K562 (cell line): ENCODE results near the gene ZFP36. TPM values are rescaled to one million over a fixed set of nuclear protein-coding genes. Genes with fewer than 3 reads are reported as not detected.

Experiments used
- ARHGAP35 ChIP-seq: fragments of 450-650 bp; IDR thresholded peaks from 2 replicates; pipeline ENCODE4 v1.6.1; 2018; ENCODE audit not compliant: partially characterized antibody
- BRD4 ChIP-seq: fragments of 200-600 bp; sonication (generic); IDR thresholded peaks from 2 replicates; pipeline ENCODE4 v1.6.1; 2017; ENCODE audit warnings: inconsistent platforms
- CGGBP1 ChIP-seq: fragments of 250-450 bp; sonication (Bioruptor Pico); IDR thresholded peaks from 2 replicates; pipeline ENCODE4 v1.9.0; 2021; ENCODE audit warnings: mild to moderate bottlenecking
- CSDE1 ChIP-seq, 2 experiments: fragments of 450-650 bp; IDR thresholded peaks; 2 replicates each; pipeline ENCODE4 v1.6.1; 2016; ENCODE audit warnings: mild to moderate bottlenecking in 1 of 2
- EP400 ChIP-seq: fragments of 450-650 bp; IDR thresholded peaks from 2 replicates; pipeline ENCODE4 v1.6.1; 2017; ENCODE audit warnings: antibody characterized with exemption, mild to moderate bottlenecking, moderate library complexity
- HMG20A ChIP-seq: fragments of 450-650 bp; formaldehyde crosslinking; conservative IDR thresholded peaks from 2 replicates; pipeline ENCODE4 v1.4.0; 2020; ENCODE audit warnings: mild to moderate bottlenecking, mixed read lengths
- HNRNPUL1 ChIP-seq: fragments of 200-400 bp; formaldehyde crosslinking; IDR thresholded peaks from 2 replicates; pipeline ENCODE4 v1.6.1; 2017; ENCODE audit warnings: low read length
- MAFG ChIP-seq: fragments of 450-650 bp; conservative IDR thresholded peaks from 2 replicates; pipeline ENCODE4 v1.6.1; 2016; ENCODE audit warnings: missing genetic modification characterization, missing compliant biosample characterization
- MLLT1 ChIP-seq, 2 experiments: fragments of 450-650 bp; IDR thresholded peaks; 2 replicates each; pipeline ENCODE4 v1.6.1; 2016
- PRDM10 ChIP-seq: fragments of 450-650 bp; IDR thresholded peaks from 2 replicates; pipeline ENCODE4 v1.6.1; 2018; ENCODE audit not compliant: partially characterized antibody
- SMAD2 ChIP-seq: fragments of 150-350 bp; IDR thresholded peaks from 2 replicates; pipeline ENCODE4 v1.6.1; 2014; ENCODE audit warnings: low read depth, mild to moderate bottlenecking, low read length
- SMARCA4 ChIP-seq: fragments of 450-650 bp; IDR thresholded peaks from 2 replicates; pipeline ENCODE4 v1.6.1; 2016
- SMARCC2 ChIP-seq: fragments of 450-650 bp; IDR thresholded peaks from 2 replicates; pipeline ENCODE4 v1.6.1; 2017; ENCODE audit warnings: antibody characterized with exemption, moderate library complexity, mild to moderate bottlenecking, low read depth
- TEAD4 ChIP-seq, 2 experiments: sonication (generic) in 1 of 2; formaldehyde crosslinking in 1 of 2; IDR thresholded peaks; 2 replicates each; pipeline versions ENCODE4 v1.6.1 to v1.8.0; 2012 to 2022; ENCODE audit warnings: borderline replicate concordance in 1 of 2, inconsistent platforms in 1 of 2, low read length in 1 of 2, mild to moderate bottlenecking in 1 of 2, missing genetic modification reagents in 1 of 2
- TFAP4 ChIP-seq: sonication (generic); formaldehyde crosslinking; IDR thresholded peaks from 2 replicates; pipeline ENCODE4 v1.8.0; 2022; ENCODE audit warnings: missing genetic modification reagents, mild to moderate bottlenecking, moderate library complexity, borderline replicate concordance
- U2AF1 ChIP-seq: fragments of 200-400 bp; formaldehyde crosslinking; optimal IDR thresholded peaks from 2 replicates; pipeline ENCODE3; 2017; ENCODE audit warnings: mild to moderate bottlenecking, low read depth, low read length, moderate library complexity
- ZBTB11 ChIP-seq, 3 experiments: fragments of 200-800 bp in 1 of 3; fragments of 250-450 bp in 1 of 3; fragments of 450-650 bp in 1 of 3; sonication (Bioruptor Pico) in 1 of 3; sonication (Bioruptor generic) in 1 of 3; formaldehyde crosslinking in 1 of 3; IDR thresholded peaks; 2 replicates each; pipeline versions ENCODE4 v1.6.1 to v1.8.0; 2016 to 2022; ENCODE audit warnings: mild to moderate bottlenecking in 2 of 3, missing genetic modification characterization in 2 of 3, missing compliant biosample characterization in 1 of 3, moderate library complexity in 1 of 3
- ZNF224 ChIP-seq: sonication (generic); formaldehyde crosslinking; IDR thresholded peaks from 2 replicates; pipeline ENCODE4 v1.8.0; 2022; ENCODE audit warnings: mild to moderate bottlenecking, missing genetic modification reagents
- polyA plus RNA-seq, 8 experiments: library from polyadenylated mRNA; depleted of rRNA in 4 of 8; stranded (reverse) in 5 of 8; unstranded in 3 of 8; fragments of >200 nt; fragmentation: Nextera tagmentation in 2 of 8; fragmentation: Illumina TruSeq in 1 of 8; extraction: Ambion mirVana in 2 of 8; extraction: Trizol in 1 of 8; gene quantifications; 2 replicates each; pipeline versions ENCODE4 v1.2.1 to v1.2.3, GENCODE V29; 2011 to 2014; ENCODE audit warnings: inconsistent platforms in 1 of 8, missing spikeins in 1 of 8
- total RNA-seq, 7 experiments: library from RNA; depleted of rRNA in 6 of 7; stranded (reverse); fragments of >200 nt in 6 of 7; fragmentation: Illumina TruSeq in 2 of 7; extraction: Trizol in 2 of 7; gene quantifications; 2 replicates each; pipeline versions ENCODE4 v1.2.1 to v1.2.3, GENCODE V29; 2011 to 2021; ENCODE audit warnings: low replicate concordance in 1 of 7

ZFP36 gene
- total and polyA plus RNA-seq, 9 of the 15 experiments (the other 6 are each of a cell fraction or from before 2014, with no cell fraction given), result 1.0 to 20.1 (median 3.5) TPM

- TF ChIP-seq HNRNPUL1, result no peak
- TF ChIP-seq U2AF1, result no peak
- no peak for TF ChIP-seq SMARCC2
- TF ChIP-seq BRD4, result no peak
- TF ChIP-seq CGGBP1 (CRISPR knock-in tag), result no peak
- no peak for TF ChIP-seq TEAD4 (IDR thresholded peaks at IDR 0.05; ENCODE audit: low read length)
- TF ChIP-seq TEAD4 (CRISPR knock-in tag; IDR thresholded peaks at IDR 0.05; ENCODE audit: borderline replicate concordance), result no peak
- no peak for TF ChIP-seq ARHGAP35
- no peak for TF ChIP-seq ZNF224 (CRISPR knock-in tag)
- no peak for TF ChIP-seq SMAD2
- TF ChIP-seq CSDE1 (IDR thresholded peaks at IDR 0.05), result 0 out of 4 replicates have a peak, but pooled peaks of 1 of the 2 experiments have one; percentile 76
- no peak for TF ChIP-seq MAFG (tag)
- no peak for TF ChIP-seq HMG20A (CRISPR knock-in tag)
- TF ChIP-seq TFAP4 (CRISPR knock-in tag), result peak; percentile 77
- peak; percentile 90 for TF ChIP-seq EP400
- no peak; a peak in 1 of 4 replicates for TF ChIP-seq MLLT1 (IDR thresholded peaks at IDR 0.05)
- TF ChIP-seq SMARCA4, result no peak
- TF ChIP-seq PRDM10, result peak; percentile 40
- TF ChIP-seq ZBTB11 (CRISPR knock-in tag; IDR thresholded peaks at IDR 0.05), result peak in 1 of 3 experiments; percentile 87; a peak in 2 of 6 replicates
Measured at GRCh38 chr19:39390751-39391437, 15.8 kb upstream of the ZFP36 start, which contains the start of the genes MED29 and PAF1 (continued).
